HEK293 (cell line): ENCODE results near the gene KIAA1614.

ENCODE experiments used
- CTCF ChIA-PET: fragments of 350-600 bp; formaldehyde crosslinking; extraction: SDS; loops from one replicate; lab custom pipeline; 2021; ENCODE audit warnings: antibody characterized with exemption; lab: Yijun Ruan, JAX
- POLR2A ChIA-PET: fragments of 300-600 bp; formaldehyde crosslinking; extraction: SDS; loops from one replicate; lab custom pipeline; 2020; ENCODE audit warnings: antibody characterized with exemption, inconsistent platforms; lab: Yijun Ruan, JAX
- H3K27ac ChIP-seq: fragments of 200-500 bp; sonication (Bioruptor generic); 2 replicates; pipeline ENCODE4 v1.5.1; 2014; ENCODE audit warnings: low read depth, low read length, control low read depth, inconsistent platforms; ENCODE audit errors: extremely low read depth
- H3K36me3 ChIP-seq, 2 experiments: fragments of 200-500 bp in 1 of 2; sonication (Bioruptor generic) in 1 of 2; 1 replicate in 1 of 2; 2 replicates in 1 of 2; pipeline ENCODE4 v1.5.1; 2014 to 2017; ENCODE audit warnings: inconsistent platforms in 2 of 2, low read length in 2 of 2; ENCODE audit not compliant: control insufficient read depth in 2 of 2, insufficient read depth in 1 of 2
- H3K4me1 ChIP-seq: fragments of 200-500 bp; sonication (Bioruptor generic); 2 replicates; pipeline ENCODE4 v1.5.1; 2014; ENCODE audit warnings: mild to moderate bottlenecking, low read length, inconsistent platforms; ENCODE audit not compliant: control insufficient read depth, insufficient read depth
- H3K4me3 ChIP-seq: 2 replicates; pipeline ENCODE4 v1.5.1; 2011; ENCODE audit warnings: low read depth, mild to moderate bottlenecking, control low read depth, low read length, moderate library complexity
- H3K9me3 ChIP-seq: fragments of 200-500 bp; sonication (Bioruptor generic); 2 replicates; pipeline ENCODE4 v1.5.1; 2014; ENCODE audit warnings: low read depth, low read length, inconsistent platforms; ENCODE audit not compliant: control insufficient read depth, insufficient read depth
- RBAK ChIP-seq: fragments of 450-650 bp; formaldehyde crosslinking; IDR thresholded peaks from 2 replicates; pipeline ENCODE4 v1.5.1; 2016; ENCODE audit warnings: missing biosample characterization, missing genetic modification characterization
- SALL2 ChIP-seq: fragments of 450-650 bp; formaldehyde crosslinking; IDR thresholded peaks from 2 replicates; pipeline ENCODE4 v1.5.0; 2017; ENCODE audit warnings: missing biosample characterization, mild to moderate bottlenecking, missing genetic modification characterization, borderline replicate concordance
- SCRT2 ChIP-seq: fragments of 450-650 bp; formaldehyde crosslinking; IDR thresholded peaks from 2 replicates; pipeline ENCODE4 v1.5.1; 2016; ENCODE audit warnings: missing biosample characterization, missing genetic modification characterization
- WT1 ChIP-seq: fragments of 450-650 bp; formaldehyde crosslinking; IDR thresholded peaks from 2 replicates; pipeline ENCODE4 v1.5.1; 2016; ENCODE audit warnings: missing biosample characterization, missing genetic modification characterization
- ZBTB8A ChIP-seq: fragments of 450-650 bp; formaldehyde crosslinking; IDR thresholded peaks from 2 replicates; pipeline ENCODE4 v1.5.1; 2016; ENCODE audit warnings: missing biosample characterization, missing genetic modification characterization
- ZFP69B ChIP-seq: fragments of 450-650 bp; formaldehyde crosslinking; IDR thresholded peaks from 2 replicates; pipeline ENCODE4 v1.5.1; 2016; ENCODE audit warnings: missing biosample characterization, missing genetic modification characterization
- ZNF138 ChIP-seq: fragments of 450-650 bp; formaldehyde crosslinking; IDR thresholded peaks from 2 replicates; pipeline ENCODE4 v1.5.1; 2016; ENCODE audit warnings: missing biosample characterization, missing genetic modification characterization, borderline replicate concordance
- ZNF211 ChIP-seq: fragments of 450-650 bp; formaldehyde crosslinking; IDR thresholded peaks from 2 replicates; pipeline ENCODE4 v1.5.1; 2016; ENCODE audit warnings: low read depth, missing biosample characterization, missing genetic modification characterization
- ZNF324 ChIP-seq: fragments of 450-650 bp; formaldehyde crosslinking; IDR thresholded peaks from 2 replicates; pipeline ENCODE4 v1.5.1; 2016; ENCODE audit warnings: missing biosample characterization, missing genetic modification characterization
- ZNF366 ChIP-seq: fragments of 450-650 bp; formaldehyde crosslinking; conservative IDR thresholded peaks from 2 replicates; pipeline ENCODE4 v1.5.1; 2016; ENCODE audit warnings: missing biosample characterization, missing genetic modification characterization
- ZNF404 ChIP-seq: fragments of 450-650 bp; formaldehyde crosslinking; IDR thresholded peaks from 2 replicates; pipeline ENCODE4 v1.5.1; 2017; ENCODE audit warnings: missing biosample characterization, missing genetic modification characterization
- ZNF473 ChIP-seq: fragments of 450-650 bp; formaldehyde crosslinking; IDR thresholded peaks from 2 replicates; pipeline ENCODE4 v1.5.1; 2017; ENCODE audit warnings: missing biosample characterization, missing genetic modification characterization
- ZNF48 ChIP-seq: fragments of 450-650 bp; formaldehyde crosslinking; IDR thresholded peaks from 2 replicates; pipeline ENCODE4 v1.5.1; 2016; ENCODE audit warnings: missing biosample characterization, missing genetic modification characterization
- ZNF521 ChIP-seq: fragments of 450-650 bp; formaldehyde crosslinking; IDR thresholded peaks from 2 replicates; pipeline ENCODE4 v1.5.1; 2017; ENCODE audit warnings: missing biosample characterization, mild to moderate bottlenecking, missing genetic modification characterization
- ZNF645 ChIP-seq: fragments of 450-650 bp; formaldehyde crosslinking; IDR thresholded peaks from 2 replicates; pipeline ENCODE4; 2016; ENCODE audit warnings: missing biosample characterization, missing genetic modification characterization
- ZNF664 ChIP-seq: fragments of 450-650 bp; formaldehyde crosslinking; IDR thresholded peaks from 2 replicates; pipeline ENCODE4 v1.5.1; 2016; ENCODE audit warnings: missing biosample characterization, missing genetic modification characterization
- TF ChIP-seq, protein P1 (sequence below): fragments of 450-650 bp; formaldehyde crosslinking; IDR thresholded peaks from 2 replicates; pipeline ENCODE4 v1.5.1; 2016; ENCODE audit warnings: missing biosample characterization, missing genetic modification characterization
- TF ChIP-seq, protein P2 (sequence below): fragments of 450-650 bp; formaldehyde crosslinking; IDR thresholded peaks from 2 replicates; pipeline ENCODE4 v1.5.1; 2017; ENCODE audit warnings: missing biosample characterization, missing genetic modification characterization
- TF ChIP-seq, protein P3 (sequence below): fragments of 450-650 bp; formaldehyde crosslinking; IDR thresholded peaks from 2 replicates; pipeline ENCODE4 v1.5.1; 2016; ENCODE audit warnings: missing biosample characterization, missing genetic modification characterization

The KIAA1614 gene

GRCh38 chr1:180906511-180906910 is 6.2 kb upstream of the KIAA1614 start (continued):
- no peak for TF ChIP-seq ZBTB8A
- no peak for TF ChIP-seq ZNF645 (tag by site-specific recombination)
- no peak for TF ChIP-seq ZNF404 (tag by site-specific recombination)
- TF ChIP-seq, protein P1, sequence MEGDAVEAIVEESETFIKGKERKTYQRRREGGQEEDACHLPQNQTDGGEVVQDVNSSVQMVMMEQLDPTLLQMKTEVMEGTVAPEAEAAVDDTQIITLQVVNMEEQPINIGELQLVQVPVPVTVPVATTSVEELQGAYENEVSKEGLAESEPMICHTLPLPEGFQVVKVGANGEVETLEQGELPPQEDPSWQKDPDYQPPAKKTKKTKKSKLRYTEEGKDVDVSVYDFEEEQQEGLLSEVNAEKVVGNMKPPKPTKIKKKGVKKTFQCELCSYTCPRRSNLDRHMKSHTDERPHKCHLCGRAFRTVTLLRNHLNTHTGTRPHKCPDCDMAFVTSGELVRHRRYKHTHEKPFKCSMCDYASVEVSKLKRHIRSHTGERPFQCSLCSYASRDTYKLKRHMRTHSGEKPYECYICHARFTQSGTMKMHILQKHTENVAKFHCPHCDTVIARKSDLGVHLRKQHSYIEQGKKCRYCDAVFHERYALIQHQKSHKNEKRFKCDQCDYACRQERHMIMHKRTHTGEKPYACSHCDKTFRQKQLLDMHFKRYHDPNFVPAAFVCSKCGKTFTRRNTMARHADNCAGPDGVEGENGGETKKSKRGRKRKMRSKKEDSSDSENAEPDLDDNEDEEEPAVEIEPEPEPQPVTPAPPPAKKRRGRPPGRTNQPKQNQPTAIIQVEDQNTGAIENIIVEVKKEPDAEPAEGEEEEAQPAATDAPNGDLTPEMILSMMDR (tag by site-specific recombination): no peak
- TF ChIP-seq, protein P2, sequence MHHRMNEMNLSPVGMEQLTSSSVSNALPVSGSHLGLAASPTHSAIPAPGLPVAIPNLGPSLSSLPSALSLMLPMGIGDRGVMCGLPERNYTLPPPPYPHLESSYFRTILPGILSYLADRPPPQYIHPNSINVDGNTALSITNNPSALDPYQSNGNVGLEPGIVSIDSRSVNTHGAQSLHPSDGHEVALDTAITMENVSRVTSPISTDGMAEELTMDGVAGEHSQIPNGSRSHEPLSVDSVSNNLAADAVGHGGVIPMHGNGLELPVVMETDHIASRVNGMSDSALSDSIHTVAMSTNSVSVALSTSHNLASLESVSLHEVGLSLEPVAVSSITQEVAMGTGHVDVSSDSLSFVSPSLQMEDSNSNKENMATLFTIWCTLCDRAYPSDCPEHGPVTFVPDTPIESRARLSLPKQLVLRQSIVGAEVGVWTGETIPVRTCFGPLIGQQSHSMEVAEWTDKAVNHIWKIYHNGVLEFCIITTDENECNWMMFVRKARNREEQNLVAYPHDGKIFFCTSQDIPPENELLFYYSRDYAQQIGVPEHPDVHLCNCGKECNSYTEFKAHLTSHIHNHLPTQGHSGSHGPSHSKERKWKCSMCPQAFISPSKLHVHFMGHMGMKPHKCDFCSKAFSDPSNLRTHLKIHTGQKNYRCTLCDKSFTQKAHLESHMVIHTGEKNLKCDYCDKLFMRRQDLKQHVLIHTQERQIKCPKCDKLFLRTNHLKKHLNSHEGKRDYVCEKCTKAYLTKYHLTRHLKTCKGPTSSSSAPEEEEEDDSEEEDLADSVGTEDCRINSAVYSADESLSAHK (tag by site-specific recombination): no peak
- TF ChIP-seq ZNF324 (tag by site-specific recombination): no peak
- TF ChIP-seq ZNF211 (tag by site-specific recombination): no peak
- no peak for TF ChIP-seq ZNF138 (tag by site-specific recombination)

- no peaks in the 10 kb centered on the region for H3K36me3 ChIP-seq
- no peak overlapping the region for H3K4me3 ChIP-seq
- no peaks in the 10 kb centered on the region for H3K4me1 ChIP-seq
- no peak overlapping the region for H3K27ac ChIP-seq
- ChIA-PET POLR2A (no interaction called here), CTCF (interaction anchor here (0.6 kb wide), 1 partner anchor 516 kb away, joined by 3 read pairs; no protein-coding TSS in a partner anchor)
- no peaks in the 10 kb centered on the region for H3K9me3 ChIP-seq
- TF ChIP-seq SALL2 (tag by site-specific recombination) (no peak), ZNF664 (tag by site-specific recombination) (no peak), WT1 (no peak), ZNF521 (no peak), ZFP69B (no peak), RBAK (tag by site-specific recombination) (no peak)
Measured at GRCh38 chr1:180907313-180908055, 5.2 kb upstream of the KIAA1614 start.

DNA sequence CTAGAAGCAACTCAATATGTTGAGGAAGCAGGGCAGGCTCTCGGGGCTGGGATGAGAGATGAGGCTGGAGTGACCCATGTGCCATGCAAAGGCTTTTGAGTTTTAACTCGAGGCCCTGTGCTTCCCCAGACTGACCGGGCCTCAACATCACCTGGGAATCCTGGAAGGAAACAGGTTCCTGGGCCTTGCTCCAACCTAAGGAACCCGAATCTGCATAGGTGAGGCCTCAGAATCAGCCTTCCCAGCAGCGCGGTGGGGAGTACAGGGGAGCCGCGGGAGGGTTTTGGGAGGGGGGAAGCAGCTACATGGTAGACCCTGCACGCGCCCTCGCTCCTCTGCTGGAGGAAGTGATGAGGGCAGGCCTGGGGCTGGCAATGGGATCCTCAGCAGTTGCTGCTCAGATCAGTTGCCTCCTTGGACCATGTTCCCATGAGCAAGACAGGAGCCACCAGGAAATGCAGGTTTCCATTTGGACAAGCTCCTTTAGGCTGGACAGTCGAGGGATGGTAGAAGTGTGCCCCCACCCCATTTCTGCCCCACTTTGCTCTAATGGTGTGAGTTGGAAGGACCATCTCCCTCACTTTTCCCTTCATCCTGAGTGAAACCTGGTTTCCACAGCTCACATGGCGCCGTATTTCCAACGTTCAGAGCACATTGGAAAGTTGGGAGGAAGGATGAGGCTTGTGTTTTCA is 4.5 kb upstream of the KIAA1614 start:
- TF ChIP-seq ZNF366 (tag by site-specific recombination) (no peak), SCRT2 (tag by site-specific recombination) (no peak), ZNF473 (tag by site-specific recombination) (no peak), ZNF48 (tag by site-specific recombination) (no peak)
- TF ChIP-seq, protein P3, sequence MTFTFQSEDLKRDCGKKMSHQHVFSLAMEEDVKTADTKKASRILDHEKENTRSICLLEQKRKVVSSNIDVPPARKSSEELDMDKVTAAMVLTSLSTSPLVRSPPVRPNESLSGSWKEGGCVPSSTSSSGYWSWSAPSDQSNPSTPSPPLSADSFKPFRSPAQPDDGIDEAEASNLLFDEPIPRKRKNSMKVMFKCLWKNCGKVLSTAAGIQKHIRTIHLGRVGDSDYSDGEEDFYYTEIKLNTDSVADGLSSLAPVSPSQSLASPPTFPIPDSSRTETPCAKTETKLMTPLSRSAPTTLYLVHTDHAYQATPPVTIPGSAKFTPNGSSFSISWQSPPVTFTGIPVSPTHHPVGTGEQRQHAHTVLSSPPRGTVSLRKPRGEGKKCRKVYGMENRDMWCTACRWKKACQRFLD (tag by site-specific recombination): no peak
- POLR2A ChIA-PET: no interaction called here
- Histone ChIP-seq H3K36me3 (no peaks in the 10 kb centered on the region), H3K27ac (no peak overlapping the region), H3K4me3 (no peak overlapping the region), H3K9me3 (no peaks in the 10 kb centered on the region), H3K4me1 (no peaks in the 10 kb centered on the region)
- CTCF ChIA-PET: interaction anchor here (0.5 kb wide), 1 partner anchor 68 kb away, joined by 3 read pairs; no protein-coding TSS in a partner anchor
